Fibroblast of the conjunctiva (primary cell): Measurements from ENCODE around the gene CROCC2.

Source experiments
- DNase-seq: peaks from one replicate; pipeline ENCODE4 v3.0.0-alpha.2; 2010; ENCODE audit warnings: low read depth

The CROCC2 gene

DNA sequence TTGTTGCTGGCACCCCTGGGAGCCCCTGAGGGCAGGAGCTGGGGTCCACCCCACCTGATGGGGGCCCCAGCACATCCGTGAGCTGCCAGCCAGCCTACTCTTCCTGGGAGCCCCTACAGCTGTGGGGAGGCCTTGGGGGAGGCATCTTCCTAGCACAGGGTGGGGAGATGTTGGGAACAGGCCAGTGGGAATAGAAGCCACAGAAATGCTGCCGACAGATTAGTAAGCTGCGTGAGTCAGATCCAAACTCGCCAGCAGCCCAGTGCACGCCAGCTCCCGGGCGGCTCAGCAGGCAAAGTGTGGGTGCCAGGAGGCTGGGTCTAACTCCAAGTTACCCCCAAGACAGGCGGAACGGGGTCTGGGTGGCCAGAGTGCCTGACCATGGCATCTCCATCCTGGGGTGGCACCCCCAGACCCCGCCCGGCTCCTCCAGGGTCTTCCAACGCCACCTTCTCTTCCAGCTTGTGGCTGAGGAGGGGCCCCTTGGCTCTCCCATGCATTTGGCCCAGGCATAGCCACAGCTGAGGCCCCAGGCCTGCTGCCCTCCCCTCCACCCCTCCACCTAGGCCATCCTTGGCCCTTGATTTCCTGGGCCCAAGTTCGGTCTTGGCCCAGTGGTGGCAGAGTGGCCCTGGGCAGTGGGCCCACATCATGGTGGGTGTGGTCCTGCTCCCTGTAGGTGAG lies 15.3 kb downstream of the CROCC2 start:
- DNase-seq: peak; percentile 89

DNA sequence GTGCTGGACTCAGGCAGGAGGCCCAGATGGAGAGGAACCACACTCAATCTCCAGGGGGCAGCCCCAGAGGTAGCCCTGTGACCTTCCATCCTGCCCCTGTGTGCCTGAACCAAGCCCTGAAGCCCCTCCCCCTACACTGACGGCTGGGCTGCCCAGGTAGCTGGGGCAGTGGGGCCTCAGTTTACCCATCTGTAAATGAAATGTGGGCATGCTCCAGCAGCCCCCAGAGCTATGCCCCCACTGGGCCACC lies 15.8 kb downstream of the CROCC2 start:
- no peak for DNase-seq

DNA sequence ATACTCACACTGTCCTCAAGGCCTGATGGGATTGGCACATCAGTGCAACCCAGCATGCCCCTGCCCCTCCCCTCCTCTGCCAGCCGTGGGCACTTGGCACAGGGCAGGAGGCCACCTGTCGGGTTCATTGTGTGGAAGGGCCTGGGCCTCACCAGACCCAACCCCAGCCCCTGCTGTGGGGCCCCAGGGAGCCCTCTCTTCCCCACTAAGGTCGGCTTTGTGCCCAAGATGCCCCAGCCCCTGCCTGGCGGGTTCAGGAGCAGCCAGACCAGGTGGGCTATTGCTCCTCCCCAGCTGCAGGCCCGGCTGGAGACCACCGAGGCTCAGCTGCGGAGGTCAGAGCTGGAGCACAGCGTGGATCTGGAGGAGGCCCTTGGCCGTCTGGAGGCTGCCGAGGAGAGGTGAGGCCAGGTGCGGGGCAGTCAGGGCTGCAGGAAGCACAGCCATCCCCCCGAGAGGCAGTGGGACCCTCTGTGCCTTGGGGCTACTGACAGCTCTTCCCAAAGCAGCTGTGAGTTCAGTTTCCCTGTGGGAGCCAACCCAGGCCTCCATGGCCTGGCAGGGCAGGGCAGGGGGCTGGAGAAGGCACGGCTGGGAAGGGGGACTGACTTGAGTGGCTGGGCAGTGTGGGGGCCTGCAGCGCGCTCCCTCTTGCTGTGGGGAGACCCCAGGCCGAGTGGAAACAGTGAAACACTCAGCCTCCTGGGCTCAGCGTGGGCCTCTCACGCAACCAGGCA lies 16.3 kb downstream of the CROCC2 start:
- no peak for DNase-seq

DNA sequence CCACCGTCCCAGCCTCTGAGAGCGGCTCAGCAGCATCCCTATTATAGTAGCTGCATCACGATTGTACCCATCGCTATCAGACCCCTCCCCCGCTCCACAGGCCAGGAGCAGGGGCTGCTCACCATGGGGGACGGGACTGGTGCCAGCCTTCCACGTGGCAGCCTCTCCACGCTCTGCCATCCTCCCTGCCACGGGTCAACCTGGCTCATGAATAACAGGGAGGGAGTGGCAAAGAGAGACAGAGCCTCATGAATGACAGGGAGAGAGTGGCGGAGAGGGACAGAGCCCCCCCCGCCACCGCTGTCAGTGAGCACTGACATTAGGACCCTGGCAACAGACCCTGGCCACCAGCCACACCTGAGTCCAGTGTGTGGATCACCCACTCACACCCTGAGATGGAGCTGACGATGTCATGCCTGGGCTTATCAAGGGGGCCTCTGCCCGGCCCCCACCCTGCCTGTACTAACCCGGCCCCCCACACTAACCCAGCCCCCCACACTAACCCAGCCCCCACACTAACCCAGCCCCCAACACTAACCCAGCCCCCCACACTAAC lies 16.9 kb downstream of the CROCC2 start:
- no peak for DNase-seq

DNA sequence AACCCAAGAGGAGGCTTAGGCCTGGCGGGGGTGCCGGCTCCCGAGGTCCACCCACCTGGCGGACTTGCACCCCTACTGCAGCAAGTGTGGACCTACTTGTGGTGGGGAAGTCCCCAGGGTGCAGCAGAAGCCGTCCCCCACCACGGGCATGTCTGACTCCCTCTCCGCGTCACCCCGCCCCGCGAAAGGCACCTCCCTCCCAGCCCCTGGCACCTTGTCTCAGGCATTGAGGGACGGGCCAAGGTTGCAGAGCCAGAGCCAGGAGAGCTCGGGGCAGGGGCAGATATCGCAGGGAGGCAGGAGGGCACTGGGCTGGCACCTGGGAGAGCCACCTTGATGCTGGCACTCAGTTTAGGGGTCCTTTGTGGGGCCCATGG lies 19.0 kb downstream of the CROCC2 start:
- DNase-seq: no peak

DNA sequence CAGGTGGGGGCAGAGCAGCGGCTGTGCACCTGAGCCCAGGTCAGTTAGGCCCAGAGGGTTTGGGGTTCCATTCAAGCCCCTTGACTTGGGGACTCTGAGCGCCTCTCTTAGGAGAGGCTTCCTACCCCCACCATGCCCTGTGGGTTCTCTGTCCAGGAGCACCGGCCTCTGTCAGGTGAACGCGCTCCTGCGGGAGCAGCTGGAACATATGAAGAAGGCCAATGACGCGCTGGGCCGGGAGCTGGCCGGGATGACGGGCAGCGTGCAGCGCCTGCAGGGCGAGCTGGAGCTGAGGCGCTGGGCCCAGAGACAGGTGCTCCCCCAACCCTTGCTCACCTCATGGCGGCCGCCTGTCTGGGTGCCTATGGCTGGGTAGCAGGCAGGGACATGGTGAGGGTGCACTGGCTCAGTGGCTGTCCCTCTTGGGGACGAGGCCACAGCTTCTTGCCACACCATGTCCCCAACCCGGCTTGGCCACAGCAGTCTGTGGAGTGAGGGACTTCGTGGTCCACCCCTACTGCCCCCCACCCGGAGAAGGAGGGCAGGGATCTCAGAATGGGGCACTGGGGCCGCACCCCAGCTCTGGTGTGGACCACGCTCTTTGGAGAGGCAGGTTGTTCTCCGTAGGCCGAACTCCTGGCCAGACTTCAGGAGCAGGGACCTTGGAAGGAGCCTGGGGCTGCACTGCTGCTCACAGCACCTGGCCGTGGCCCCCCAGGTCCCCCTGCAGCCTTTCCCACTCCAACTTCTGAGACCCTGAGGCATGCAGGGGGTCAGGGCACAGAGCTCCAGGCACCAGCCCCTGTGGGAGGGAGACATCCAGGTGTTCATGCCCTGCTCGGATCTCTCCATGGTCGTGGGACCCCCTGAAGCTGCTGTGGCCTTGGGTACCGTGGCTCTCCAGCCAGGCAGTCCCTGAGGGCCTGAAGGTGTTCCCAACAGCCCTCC lies 19.7 kb downstream of the CROCC2 start:
- no peak for DNase-seq

DNA sequence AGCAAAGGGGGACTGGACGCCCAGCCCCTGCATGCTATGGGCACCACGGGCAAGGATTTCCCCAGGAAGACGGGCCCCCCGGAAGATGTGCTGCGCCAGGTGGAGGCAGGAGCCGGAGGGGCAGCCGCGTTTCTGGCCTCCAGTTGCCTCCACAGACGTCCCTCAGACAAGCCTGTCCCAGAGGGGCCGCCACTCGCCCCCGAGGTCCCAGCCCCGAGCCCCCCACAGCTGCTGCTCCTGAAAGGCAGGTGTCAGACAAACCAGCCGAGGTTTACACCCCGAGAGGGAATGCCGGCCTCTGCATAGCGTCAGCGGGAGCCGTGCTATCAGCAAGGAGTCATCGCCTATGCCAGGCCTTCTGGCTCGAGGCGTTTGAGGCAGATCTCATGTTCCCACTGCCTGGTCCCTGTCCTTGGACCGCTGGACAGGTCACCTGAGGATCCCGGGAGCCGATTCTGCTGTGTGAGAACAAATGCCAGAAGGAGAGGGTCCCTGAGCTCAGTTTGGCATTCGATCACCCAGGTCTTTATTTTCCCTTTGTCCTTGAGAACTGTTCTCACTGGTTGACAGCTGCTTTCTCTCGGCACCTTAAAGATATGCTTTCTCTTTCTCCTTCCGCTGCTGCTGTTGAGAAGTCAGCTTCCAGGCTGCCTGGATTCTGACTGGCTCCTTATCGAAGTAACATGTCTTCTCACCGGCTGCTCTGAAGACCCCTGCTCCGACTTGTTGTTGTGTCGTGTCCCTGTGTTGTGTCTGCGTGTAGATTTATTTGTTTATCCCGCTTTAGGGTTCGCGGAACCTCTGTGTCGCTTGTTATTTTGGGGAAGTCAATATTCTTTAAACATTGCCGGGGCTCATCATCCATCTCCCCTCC lies 20.6 kb downstream of the CROCC2 start:
- DNase-seq: no peak

DNA sequence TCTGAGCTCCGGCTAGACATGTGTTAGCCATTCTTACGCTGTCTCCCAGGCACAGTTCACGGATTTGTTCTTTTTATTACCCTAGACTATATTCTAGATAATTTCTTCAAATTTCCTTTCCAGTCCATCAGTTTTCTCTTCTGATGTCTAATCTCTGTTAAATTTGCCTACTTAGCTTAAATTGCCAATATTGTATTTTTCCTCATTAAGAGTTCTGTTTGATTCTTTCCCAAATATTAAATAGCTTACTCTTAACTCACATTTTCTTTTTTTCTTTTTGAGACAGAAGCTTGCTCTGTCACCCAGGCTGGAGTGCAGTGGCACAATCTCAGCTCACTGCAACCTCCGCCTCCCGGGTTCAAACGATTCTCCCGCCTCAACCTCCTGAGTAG lies 21.2 kb downstream of the CROCC2 start:
- DNase-seq: no peak

DNA sequence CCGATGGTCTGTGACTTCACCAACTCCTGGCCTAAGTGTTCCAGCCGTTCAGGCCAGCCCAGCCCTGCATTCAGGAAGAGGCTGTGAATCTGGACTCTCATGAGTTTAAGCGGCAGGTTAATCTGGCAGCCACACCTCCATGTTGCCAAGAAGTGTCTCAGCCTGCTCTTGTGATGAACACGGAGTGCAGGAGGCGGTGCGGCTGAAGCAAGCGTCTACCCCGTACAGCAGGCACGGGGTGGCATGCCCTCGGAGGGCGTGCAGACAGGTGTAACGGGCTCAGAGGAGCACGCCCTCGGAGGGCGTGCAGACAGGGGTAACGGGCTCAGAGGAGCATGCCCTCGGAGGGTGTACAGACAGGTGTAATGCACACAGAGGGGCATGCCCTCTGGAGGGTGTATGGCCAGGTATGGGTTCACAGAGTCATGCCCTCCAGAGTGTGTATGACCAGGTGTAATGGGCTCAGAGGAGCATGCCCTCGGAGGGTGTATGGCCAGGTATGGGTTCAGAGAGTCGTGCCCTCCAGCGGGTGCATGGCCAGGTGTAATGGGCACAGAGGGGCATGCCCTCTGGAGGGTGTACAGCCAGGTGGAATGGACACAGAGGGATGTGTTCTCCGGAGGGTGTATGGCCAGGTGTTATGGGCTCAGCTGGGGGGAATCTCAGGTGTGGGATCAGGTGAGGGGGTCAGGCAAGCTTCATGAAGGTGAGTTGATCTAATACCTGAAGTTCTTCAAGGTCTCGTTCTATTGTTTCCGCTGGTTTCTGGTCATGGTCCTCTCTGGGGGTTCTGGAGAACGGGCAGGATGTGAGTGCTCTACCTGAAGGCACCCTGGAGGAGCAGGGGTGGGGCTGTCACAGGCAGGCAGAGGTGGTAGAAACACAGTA lies 22.6 kb downstream of the CROCC2 start:
- no peak for DNase-seq

DNA sequence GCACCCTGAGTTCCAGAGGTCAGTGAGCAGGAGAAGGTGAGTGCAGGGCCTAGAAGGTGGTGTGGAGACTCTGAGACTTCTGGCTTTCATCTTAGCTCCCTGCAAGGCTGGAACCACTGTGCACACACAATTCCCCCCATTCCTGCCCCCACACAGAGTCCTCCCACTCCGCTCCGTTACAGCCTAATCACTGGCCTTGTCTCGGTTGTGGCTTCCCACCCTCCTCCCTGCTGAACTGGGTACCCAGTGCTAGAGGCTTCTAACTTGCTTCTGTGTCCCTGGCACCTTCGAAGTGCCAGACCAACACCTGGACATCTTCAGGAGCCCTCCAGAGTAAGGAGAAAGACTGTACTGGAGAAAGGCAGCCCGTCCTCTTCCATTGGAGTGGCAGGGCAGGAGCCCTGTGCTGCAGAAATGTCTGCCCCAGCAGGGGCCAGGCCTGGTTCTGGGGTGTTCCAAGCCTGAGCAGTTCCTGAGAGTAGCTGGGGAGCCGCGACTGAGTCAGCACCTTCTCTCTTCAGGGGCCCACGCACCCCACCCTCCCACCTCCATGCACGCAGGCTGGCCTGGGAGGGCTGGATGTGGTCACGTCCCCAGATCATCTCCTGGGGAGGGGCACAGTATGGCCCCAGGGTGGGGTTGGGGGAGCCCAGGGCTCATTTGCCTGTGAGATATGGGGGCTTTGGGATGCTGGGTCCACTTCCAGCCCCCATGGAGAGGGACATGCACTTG lies 23.4 kb downstream of the CROCC2 start:
- no peak for DNase-seq

DNA sequence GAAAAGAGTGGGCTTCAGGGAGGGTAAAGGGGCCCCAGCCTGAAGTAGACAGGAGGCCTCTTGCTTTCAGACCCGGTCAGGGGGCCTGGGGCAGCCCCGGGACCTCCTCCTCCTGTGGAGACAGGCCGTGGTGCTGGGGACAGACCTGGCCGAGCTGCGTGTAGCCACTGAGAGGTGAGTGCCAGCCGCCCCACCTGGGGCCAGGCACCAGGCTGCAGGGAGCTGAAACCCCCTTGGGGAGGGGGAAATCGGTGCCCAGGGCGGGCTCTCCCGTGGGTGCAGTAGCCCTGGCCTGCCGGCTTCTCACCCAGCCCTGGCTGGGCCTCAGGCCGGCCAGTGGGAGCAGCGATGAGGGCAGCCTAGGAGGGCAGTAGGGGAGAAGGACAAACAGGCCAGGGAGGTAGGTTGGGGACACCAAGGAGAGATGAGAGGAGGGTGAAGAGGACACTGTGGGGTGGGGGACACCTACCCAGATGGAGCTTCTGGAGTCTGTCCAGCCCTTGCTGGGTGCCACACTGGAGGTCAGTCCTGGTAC lies 24.0 kb downstream of the CROCC2 start:
- no peak for DNase-seq

DNA sequence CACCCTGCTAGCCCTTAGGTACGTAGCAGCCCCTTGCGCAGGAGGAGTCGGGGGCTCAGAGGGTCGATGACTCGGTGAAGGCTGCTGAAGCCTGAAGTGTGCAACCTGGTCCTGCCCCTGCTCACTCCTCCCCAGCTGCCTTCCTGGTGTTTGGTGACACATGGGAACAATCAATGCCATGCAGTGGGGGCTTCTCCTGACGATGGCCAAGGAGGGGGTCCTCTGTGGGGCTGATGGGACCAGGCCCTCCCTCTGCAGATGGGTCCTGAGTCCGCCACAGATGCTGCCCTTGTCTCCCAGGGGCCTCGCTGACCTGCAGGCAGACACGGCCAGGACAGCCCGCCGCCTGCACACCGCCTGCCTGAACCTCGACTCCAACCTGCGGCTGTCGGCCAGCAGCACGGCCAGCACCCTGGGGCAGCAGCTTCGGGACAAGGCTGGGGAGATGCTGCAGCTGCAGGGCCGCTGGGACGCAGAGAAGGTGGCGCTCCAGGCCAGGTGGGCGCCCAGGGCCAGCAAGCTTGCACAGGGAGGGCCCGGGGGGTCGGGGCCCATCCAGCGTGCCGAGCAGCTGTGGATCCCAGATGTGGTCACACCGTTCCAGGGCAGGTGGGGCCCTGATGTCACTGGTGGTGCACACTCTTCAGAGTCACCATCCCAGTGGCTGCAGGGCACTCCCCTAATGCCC lies 24.6 kb downstream of the CROCC2 start:
- DNase-seq: no peak

DNA sequence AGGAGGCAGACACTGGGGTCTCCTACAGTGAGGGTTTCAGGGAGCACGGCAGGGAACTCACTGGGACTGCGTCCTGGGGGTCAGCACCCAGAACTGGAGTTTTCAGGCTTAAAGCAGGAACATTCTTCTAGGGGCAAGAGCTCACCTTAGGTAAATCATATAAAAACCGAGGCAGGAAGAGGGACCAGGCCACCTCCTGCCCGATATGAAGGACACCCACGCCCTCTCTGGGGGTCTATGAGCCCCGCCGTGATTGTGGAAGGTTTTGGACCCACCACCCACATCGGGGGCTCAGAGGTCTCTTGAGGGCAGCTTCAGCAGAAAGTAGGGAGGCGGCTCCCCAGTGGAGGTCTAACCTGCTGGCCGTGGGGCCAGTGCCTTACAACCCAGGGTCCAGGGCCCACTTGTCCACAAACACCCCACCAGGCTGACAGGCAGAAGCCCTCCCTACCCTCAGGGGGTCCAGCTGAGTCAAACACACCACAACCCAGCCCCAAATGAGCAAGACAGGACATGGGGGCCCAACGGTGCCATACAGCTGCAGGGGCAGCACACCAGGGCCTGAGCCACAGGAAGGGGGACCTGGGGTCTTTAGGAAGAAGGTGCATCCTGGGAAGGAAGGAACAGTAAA lies 25.3 kb downstream of the CROCC2 start:
- no peak for DNase-seq

DNA sequence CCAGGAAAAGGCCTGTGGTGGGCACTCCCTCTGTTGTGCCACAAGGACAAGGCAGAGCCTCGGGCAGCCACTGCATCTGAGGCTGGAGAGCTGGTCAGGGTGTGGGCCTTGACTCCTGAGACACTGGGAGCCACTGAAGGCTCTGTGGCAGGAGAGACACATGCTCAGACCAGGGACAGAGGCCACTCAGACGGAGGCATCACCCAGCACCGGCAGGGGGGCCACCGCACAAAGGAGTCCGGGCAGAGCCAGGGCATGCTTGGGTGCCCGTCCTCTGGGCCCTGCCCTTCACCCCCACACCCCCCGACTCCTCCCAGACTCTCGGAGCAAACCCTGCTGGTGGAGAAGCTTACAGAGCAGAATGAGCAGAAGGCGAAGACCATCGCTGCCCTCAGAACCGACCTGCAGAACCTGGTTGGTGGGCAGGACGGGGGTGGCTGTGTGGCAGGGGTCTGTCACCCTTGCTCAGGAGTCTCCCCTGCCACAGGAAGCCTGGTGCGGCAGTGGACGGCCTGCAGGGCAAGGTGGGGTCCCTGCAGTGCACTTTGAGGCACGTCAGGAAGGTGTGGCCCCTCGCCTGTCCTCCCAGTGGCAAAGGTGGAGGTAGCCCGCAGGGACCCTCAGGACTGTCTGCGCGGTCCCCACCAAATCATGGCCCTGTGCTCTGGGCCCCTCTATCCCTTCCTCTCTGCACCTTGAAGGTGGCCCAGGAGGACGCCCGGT lies 26.0 kb downstream of the CROCC2 start:
- DNase-seq: no peak

DNA sequence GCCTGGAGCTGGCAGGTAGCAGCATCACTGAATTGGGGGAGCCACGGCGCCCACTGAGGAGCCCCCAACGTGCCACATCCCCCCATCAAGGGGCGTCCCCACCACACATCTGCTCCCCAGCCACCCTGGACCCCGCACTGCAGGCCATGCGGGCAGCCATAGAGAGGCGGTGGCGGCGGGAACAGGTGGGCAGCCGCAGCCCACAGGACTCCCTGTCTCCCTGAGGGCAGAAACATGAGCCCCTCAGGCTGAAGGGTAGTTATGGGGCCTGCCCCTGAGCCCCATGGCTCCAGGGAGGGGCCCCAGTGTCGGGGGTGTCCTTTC lies 26.6 kb downstream of the CROCC2 start:
- no peak for DNase-seq

DNA sequence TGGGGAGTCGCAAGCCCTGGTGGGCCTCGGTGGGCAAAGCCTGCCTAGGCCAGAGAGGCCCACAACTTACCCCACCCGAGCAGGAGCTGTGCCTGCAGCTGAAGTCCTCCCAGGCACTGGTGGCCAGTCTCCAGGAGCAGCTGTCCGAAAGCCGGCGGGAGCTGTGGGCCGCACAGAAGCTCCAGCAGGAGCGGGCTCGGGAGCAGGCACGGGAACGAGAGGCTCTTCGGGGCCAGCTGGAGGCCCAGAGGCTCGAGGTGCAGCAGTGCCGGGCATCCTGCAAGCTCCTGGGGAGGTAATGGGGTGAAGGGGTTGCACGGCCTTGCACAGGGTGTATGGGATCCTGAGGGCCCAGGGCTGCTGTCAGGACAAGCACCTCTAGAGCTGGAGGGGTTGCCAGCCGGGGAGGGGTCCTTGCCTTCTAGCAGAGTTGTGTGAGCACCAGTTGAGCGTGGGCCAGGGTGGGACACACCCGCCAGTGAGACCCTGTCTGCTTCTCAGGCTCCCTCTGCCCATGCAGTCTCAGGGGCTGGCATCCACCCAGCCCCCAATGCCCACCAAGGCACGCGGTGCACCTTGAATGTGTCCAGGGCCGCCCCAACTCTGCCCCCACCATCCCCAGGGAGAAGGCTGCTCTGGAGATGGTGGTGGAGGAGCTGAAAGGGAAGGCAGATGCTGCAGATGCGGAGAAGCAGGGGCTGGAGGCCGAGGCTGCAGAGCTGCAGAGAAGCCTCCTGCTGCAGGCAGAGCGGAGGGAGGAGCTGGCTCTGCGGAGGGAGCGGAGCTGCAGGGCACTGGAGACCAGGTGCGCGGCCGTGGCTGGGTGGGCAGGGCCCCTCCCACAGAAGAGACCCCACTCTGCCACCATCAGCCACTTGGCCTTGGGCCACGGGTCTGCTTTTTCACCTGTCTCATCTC lies 27.2 kb downstream of the CROCC2 start:
- DNase-seq: no peak
